ENCODE results near the gene PRRC2A.
A peak's percentile ranks its signal among the peaks of the same experiment; 100 is the strongest.

PRRC2A gene

GRCh38 chr6:31609519-31610406 is 10.8 kb upstream of the PRRC2A start:
- Histone ChIP-seq H3K27me3 (no peaks in the 10 kb centered on the region), H3K4me2 (no peak overlapping the region), H3K4me1 (peaks cover 16% of the 10 kb centered on the region), H3K27ac (no peak overlapping the region), H3K4me3 (no peak overlapping the region), H3K9me3 (no peaks in the 10 kb centered on the region), H3K36me3 (no peaks in the 10 kb centered on the region), H4K20me1 (no peaks in the 10 kb centered on the region), H3K9ac (no peak overlapping the region)
- no peak for TF ChIP-seq Cebpa-rat (IDR thresholded peaks at IDR 0.05)

DNA sequence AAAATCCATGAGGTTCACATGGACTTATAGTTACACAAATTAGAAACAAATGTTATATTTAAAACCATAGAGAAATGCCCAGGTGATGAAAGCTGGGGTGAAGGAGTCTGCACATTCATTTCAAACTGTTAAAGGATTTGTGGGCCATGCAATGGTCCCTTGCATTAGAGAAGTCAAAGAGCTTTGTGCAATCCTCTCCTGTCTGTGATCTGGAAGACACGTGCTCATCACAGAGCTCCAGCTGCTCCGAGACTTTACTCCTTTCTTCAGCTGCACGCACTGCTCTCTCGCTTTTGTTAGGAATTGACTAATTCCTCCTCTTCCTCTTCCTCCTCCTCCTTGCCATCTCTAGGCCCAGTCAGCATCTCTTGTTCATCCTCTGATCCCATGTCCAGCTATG is 9.5 kb upstream of the PRRC2A start:
- no peak for TF ChIP-seq Cebpa-rat (IDR thresholded peaks at IDR 0.05)
- Histone ChIP-seq H3K27me3 (no peaks in the 10 kb centered on the region), H3K9me3 (no peaks in the 10 kb centered on the region), H3K4me2 (no peak overlapping the region), H3K4me3 (no peak overlapping the region), H3K27ac (no peak overlapping the region), H3K4me1 (peaks cover 28% of the 10 kb centered on the region), H3K9ac (no peak overlapping the region), H4K20me1 (no peaks in the 10 kb centered on the region), H3K36me3 (no peaks in the 10 kb centered on the region)

GRCh38 chr6:31614075-31614619 is 6.4 kb upstream of the PRRC2A start:
- Histone ChIP-seq H3K27me3 (no peaks in the 10 kb centered on the region), H3K36me3 (no peaks in the 10 kb centered on the region), H3K4me1 (peaks cover 26% of the 10 kb centered on the region), H3K27ac (no peak overlapping the region), H3K4me2 (0 out of 2 replicates have a peak overlapping the region, but pooled peaks have one; percentile 72), H3K9me3 (no peaks in the 10 kb centered on the region), H3K4me3 (no peak overlapping the region), H4K20me1 (no peaks in the 10 kb centered on the region), H3K9ac (no peak overlapping the region)
- TF ChIP-seq Cebpa-rat (IDR thresholded peaks at IDR 0.05) = no peak

GRCh38 chr6:31614684-31615578 is 5.6 kb upstream of the PRRC2A start, which contains the start of gene AIF1:
Gene AIF1, plus strand, starts transcription at chr6:31615234. Its CDS starts 96 bp downstream, at chr6:31615330.
- no peaks in the 10 kb centered on the region for H3K36me3 ChIP-seq
- no peaks in the 10 kb centered on the region for H3K9me3 ChIP-seq

DNA sequence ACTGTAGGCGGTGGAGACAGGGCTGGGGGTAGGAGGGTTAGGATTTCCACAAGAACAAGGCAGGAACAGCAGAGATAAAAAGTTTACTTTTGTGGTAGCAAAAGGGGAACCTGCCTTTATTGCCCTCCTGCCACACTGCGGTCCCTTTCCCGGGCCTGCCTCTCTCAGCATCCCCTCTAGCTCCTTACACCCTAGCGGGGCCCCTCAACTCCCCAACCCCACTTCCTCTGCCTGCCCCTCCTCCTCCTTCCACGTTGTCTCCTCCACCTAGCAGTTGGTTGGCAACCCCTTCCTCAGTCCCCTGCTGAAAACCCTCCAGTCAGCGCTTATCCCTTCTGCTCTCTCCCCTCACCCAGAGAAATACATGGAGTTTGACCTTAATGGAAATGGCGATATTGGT is 4.8 kb upstream of the PRRC2A start:
- H3K9ac ChIP-seq = 0 out of 2 replicates have a peak overlapping the region, but pooled peaks have one; percentile 29
- H3K4me1 ChIP-seq = peaks cover 26% of the 10 kb centered on the region
- no peak overlapping the region; the same call in 1 of the 2 replicates for H3K4me3 ChIP-seq
- H3K4me2 ChIP-seq = peak overlapping the region; percentile 72
- no peaks in the 10 kb centered on the region for H4K20me1 ChIP-seq
- no peak for TF ChIP-seq Cebpa-rat (IDR thresholded peaks at IDR 0.05)
- H3K27ac ChIP-seq = peak overlapping the region; percentile 45
- H3K36me3 ChIP-seq = no peaks in the 10 kb centered on the region
- H3K27me3 ChIP-seq = no peaks in the 10 kb centered on the region
- H3K9me3 ChIP-seq = no peaks in the 10 kb centered on the region

More at GRCh38 chr6:31614684-31615578, 5.6 kb upstream of the PRRC2A start, which contains the start of gene AIF1:
- Histone ChIP-seq H3K4me1 (peaks cover 26% of the 10 kb centered on the region), H3K9ac (0 out of 2 replicates have a peak within 1 kb of the TSS, but pooled peaks have one; percentile 29), H3K4me3 (no peak within 1 kb of the TSS; the same call in 1 of the 2 replicates), H3K27me3 (no peaks in the 10 kb centered on the region), H3K27ac (peak within 1 kb of the TSS; percentile 45), H3K4me2 (peak within 1 kb of the TSS; percentile 72), H4K20me1 (no peaks in the 10 kb centered on the region)
- no peak for TF ChIP-seq Cebpa-rat (IDR thresholded peaks at IDR 0.05)

GRCh38 chr6:31617010-31617409 is 3.5 kb upstream of the PRRC2A start:
- Histone ChIP-seq H3K36me3 (peaks cover 5% of the 10 kb centered on the region; the same call in 1 of the 2 replicates), H3K4me3 (no peak overlapping the region), H3K27ac (no peak overlapping the region), H4K20me1 (peaks cover 11% of the 10 kb centered on the region), H3K9me3 (no peaks in the 10 kb centered on the region), H3K4me1 (peaks cover 32% of the 10 kb centered on the region), H3K27me3 (no peaks in the 10 kb centered on the region), H3K4me2 (no peak overlapping the region), H3K9ac (no peak overlapping the region)
- TF ChIP-seq Cebpa-rat (IDR thresholded peaks at IDR 0.05) = no peak

- Histone ChIP-seq H3K27ac (peak overlapping the region; percentile 96), H3K9ac (peak overlapping the region; percentile 90), H3K9me3 (no peaks in the 10 kb centered on the region), H3K4me3 (peak overlapping the region; percentile 98), H4K20me1 (peaks cover 41% of the 10 kb centered on the region), H3K36me3 (peaks cover 35% of the 10 kb centered on the region), H3K4me1 (peaks cover 37% of the 10 kb centered on the region), H3K4me2 (peak overlapping the region; percentile 50), H3K27me3 (no peaks in the 10 kb centered on the region)
- no peak for TF ChIP-seq Cebpa-rat (IDR thresholded peaks at IDR 0.05)
Observed at GRCh38 chr6:31619805-31620585, 520 bp upstream of the PRRC2A start.

DNA sequence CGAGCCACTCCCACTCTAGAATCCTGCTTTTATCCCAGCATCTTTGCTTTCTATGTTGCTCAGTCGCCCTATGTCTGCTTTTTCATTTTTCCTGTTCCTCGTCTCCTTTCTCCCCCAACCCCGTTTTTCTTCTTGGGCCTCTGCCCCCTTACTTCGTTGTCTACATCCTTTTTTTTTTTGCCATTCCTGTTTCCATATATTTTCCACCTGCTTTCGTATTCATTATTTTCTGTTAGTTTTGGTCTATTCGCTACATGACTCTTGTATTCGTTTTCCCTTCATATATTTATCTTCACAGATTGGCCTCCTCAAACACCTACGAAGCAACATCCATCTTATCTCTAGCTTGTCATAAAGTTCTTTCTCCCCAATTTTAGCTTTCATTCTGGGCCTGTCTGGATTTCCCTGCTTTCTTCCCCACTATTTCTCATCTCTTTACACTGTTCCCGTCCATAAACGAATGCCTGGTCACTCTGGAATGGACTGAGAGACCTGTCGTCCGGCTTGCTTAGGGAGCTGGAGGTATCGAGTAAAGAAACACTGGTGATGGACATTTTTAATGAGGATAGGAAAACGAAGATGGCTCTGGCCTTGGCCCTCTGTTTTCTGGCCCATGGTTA is 915 bp downstream of the PRRC2A start:
- Histone ChIP-seq H3K36me3 (peaks cover 49% of the 10 kb centered on the region), H3K27ac (peak overlapping the region; percentile 99), H3K9ac (peak overlapping the region; percentile 99), H3K4me3 (peak overlapping the region; percentile 98), H3K9me3 (no peaks in the 10 kb centered on the region), H3K4me2 (peak overlapping the region; percentile 98), H3K27me3 (no peaks in the 10 kb centered on the region), H4K20me1 (peaks cover 55% of the 10 kb centered on the region), H3K4me1 (peaks cover 22% of the 10 kb centered on the region)
- TF ChIP-seq Cebpa-rat (IDR thresholded peaks at IDR 0.05) = no peak

Data from BLaER1 (cell line).